GM19397 (cell line): Measurements from ENCODE around the gene MCOLN2.
"Not testable (repeated sequence)": the region's sequence is repeated elsewhere in the genome, so short reads cannot be mapped to it uniquely, and the experiment has no call there.

Experiments used
- ATAC-seq: cut with Tn5 transposase; IDR thresholded peaks from one replicate; pipeline ENCODE4 v1.9.1; 2021; ENCODE audit warnings: mild to moderate bottlenecking, moderate library complexity; ENCODE audit not compliant: unreplicated experiment

Gene MCOLN2

GRCh38 chr1:84986561-84986960 lies 10.4 kb downstream of the MCOLN2 start:
- not testable (repeated sequence) for ATAC-seq

DNA sequence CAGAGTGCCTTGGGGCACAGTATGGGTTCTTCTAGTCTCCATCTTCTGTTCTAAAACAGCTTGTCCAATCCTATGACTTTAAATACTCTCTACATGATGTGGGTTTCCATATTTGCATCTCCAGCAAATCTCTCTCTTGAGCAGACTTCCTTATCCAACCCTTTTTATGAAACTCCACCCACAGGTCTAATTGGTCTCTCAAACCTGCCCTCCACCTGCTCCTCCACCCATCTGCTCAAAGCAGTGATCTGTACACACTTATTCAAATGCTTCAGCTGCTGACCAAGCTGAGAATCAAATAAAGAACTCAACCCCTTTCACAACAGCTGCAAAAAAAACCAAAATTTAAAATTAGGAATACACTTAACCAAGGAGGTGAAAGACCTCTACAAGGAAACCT lies 11.5 kb downstream of the MCOLN2 start:
- peak; percentile 51 for ATAC-seq

DNA sequence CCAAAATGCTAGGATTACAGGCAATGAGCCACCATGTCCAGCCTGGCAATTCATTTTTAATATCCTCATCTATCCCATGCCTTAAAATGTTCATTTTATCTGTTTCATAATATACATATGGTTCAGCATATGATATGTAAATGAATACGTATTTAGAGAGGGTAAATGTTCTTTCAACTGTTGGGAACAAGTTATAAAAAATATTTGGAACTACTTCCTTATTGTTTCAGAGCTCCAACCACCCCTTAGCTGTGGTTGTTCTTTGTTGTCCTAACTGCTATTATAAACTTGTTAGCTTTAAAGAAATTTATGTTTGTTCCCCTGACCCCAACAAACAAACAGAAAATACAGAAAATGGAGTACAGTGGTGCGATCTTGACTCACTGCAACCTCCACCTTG lies 14.5 kb downstream of the MCOLN2 start:
- ATAC-seq: no peak

- no peak for ATAC-seq
Measured at GRCh38 chr1:84975035-84975434, 21.9 kb downstream of the MCOLN2 start.

GRCh38 chr1:84973498-84974334 lies 23.2 kb downstream of the MCOLN2 start:
- ATAC-seq: peak; percentile 44

DNA sequence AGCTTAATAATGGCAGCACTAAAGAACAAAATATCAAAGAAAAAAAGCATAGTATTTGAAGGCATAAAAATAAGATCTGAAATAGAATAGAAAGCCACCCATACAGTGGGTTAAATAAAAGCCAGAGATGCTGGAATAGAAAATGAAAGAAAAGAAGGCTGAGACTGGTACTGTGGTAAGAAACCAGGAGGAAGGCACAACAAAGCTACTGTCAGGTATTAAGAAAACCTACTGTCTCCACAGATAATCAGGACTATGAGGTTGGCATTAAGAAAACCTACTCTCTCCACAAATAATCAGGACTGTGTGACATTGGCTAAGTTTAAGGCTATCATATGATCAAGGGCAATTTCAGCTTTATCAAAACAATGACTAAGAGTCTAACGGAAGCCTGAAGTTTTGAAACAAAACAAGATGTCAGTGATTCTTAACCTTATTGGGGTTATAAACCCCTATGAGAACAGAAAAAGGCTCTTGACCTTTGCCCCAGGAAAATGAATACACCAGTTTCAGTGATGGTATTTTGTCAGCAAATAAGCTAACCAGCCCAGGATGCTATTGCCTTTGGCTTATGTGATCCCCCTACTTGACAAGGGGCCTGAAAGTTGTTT lies 24.4 kb downstream of the MCOLN2 start:
- no peak for ATAC-seq

DNA sequence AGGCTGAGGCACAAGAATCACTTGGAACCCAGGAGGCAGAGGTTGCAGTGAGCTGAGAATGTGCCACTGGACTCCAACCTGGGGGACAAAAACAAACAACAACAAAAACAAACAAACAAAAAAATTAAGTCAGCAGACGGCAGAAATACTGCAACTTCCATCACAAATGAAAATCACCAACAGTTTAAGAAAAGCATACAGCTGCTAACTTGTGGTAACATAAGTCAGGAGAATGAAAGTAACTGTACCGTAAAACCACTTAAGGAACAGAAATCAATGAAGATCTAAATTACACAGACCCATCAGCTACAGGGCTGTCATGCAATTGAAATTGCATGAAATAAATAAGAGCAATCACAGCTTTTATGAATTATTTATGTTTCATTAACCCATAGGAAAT lies 25.0 kb downstream of the MCOLN2 start:
- peak; percentile 32 for ATAC-seq

DNA sequence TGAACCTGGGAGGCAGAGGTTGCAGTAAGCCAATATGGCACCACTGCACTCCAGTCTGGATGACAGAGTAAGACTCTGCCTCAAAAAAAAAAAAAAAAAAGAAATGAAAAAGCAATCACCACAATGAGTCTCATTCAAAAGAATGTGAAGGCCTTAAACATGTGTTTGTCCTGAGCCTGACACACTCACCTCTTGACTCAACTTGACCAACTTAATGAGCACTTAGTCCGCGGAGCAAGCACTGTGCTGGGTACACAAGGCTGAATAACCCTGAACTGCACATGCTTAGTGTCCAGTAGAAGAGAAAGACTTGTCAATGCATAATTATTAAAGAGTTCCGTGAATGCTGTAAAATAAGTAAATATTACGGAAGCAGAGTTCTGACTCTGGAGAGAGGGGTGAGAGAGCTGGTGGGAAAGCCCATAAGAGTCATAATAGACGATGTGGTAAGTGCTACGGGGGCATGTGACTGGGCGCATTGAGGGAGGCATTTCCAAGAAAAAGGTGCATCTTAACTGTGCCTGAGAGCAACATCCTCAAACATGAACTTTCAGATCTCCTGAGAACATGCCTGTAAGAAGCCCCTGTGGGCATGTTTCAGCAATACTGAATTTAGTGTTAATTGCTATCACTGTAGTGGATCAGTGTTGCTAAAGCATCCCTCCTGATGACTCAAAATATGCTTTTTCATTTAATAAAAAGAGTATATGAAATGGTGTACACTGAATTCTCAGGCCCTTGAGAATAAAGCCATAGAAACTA lies 27.2 kb downstream of the MCOLN2 start:
- peak; percentile 48 for ATAC-seq

DNA sequence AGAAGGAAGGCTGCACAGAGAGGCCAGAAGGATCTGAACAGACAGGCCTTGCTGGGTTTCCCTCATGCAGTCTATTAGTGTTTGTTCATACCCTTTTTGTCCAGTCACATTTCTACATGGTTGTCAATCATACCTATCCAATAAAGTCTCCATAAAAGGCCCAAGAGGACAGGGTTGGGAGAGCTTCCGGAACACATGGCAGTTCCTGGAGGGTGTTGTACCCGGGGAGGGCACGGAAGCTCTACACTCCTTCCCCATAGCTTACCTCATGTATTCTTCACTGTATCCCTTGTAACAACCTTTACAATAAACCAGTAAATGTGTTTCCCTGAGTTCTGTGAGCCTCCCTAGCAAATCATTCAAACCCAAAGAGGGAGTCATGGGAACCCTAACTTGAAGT lies 28.0 kb downstream of the MCOLN2 start:
- no peak for ATAC-seq

DNA sequence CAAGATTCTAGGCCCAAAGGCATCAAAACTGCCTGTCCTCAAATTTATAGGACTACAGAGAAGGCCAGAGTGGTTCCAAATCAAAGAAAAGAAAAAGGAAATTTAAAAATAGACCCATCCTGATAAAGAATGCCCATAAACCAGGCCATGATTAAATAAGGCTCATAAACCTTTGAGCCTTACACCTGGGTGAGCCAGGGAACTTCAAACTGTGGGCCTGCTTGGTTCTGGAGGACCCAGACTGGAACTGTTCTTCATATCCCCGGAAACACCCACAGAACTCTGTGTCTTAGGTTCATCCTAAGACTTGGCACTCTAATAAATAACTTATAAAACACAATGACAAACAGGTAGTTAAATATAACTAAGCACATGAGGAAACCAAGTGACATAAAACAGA lies 28.8 kb downstream of the MCOLN2 start:
- no peak for ATAC-seq

DNA sequence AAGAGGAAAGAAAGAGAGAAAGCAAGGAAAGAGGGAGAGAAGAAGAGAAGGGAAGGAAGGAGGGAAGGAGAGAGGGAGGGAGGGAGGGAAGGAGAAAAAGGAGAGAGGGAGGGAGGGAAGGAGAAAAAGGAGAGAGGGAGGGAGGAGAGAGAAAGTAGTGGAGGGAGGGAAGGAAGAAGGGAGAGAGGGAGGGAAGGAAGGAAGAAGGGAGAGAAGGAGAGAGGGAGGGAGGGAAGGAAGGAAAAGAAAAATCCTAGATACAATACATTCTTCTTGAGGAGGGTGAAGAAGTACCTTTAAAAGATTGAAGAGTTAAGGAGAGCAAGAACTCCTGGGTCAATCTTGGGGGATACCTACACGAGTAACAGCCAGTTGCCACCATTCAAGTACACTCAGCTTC lies 29.2 kb downstream of the MCOLN2 start:
- no peak for ATAC-seq

DNA sequence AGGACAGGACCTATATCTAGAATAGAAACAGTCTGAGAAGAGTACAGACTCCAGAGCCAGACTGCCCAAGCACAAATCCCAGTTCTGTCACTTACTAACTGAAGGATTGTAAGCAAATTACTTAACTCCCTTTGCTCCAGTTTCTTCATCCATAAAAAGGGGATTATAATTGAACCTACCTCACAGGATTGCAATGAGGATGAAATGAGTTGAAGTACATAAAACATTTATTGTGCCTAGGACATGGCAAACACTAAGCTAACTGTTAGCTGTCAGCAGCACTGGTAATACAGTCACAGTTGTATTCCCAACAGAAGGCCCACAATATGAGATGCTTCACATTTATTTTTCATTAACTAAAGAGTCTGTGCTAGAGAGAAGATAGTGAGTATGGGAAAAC lies 33.9 kb downstream of the MCOLN2 start:
- ATAC-seq: no peak

GRCh38 chr1:84961316-84961715 lies 35.6 kb downstream of the MCOLN2 start:
- ATAC-seq: no peak

DNA sequence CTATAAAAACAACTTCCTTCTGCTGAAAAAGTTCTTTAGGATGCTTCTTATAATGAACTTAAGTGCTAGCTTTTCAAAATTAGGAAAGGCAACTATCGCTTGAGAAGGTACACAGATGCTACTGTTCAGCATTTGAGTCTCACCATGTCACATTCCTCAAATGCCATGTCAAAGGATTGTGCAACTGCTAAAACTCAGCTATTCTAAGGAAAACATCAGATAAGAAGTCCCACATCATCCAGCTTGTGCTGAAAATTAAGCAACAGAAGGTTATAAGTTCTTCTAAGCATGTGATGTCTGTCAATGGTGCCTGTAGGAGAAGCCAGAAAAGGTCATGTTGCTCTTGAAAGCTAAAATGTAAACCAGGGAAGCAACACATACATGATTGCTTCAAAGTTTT lies 36.5 kb downstream of the MCOLN2 start:
- ATAC-seq: no peak

- ATAC-seq: peak; percentile 83
Measured at GRCh38 chr1:84959294-84959693, 37.6 kb downstream of the MCOLN2 start.

- ATAC-seq: no peak
Measured at GRCh38 chr1:84957966-84958365, 38.9 kb downstream of the MCOLN2 start.

DNA sequence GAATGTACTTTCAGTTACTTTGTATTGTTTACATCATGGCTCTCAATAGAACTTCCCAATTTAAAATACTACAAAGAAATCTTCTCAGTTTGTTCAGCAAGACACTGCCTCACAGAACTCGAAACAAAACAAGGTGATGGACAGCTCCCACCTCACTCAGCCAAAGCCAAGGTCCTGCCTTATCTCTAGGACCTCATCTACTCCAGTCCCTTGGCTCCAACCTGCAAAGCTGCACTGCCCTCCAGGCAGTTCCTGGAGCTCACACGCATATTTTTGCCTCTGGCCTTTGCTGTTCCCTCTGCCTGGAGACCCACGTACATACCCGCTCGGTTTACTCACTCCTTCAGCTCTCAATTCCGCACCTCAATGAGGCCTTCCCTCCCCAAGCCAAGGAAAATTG lies 40.3 kb downstream of the MCOLN2 start:
- ATAC-seq: no peak

DNA sequence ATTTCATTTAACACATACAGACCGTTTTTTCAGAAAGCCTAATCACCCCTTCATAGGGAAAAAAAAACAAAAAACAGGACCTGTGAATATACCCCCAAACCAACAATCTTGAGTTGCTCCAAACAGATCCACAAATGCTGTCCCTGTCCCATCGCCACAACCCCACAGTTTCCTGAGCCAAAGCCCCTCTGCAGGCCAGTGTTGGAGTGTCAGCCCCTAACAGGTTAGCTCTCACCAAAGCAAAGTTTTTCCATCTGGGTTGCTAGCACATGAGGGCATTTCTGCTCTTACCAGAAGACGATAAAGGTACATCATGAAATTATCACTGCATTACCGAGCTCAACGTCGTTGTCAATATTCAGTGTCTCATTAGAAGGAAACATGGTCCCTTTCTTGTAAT lies 40.8 kb downstream of the MCOLN2 start:
- no peak for ATAC-seq

DNA sequence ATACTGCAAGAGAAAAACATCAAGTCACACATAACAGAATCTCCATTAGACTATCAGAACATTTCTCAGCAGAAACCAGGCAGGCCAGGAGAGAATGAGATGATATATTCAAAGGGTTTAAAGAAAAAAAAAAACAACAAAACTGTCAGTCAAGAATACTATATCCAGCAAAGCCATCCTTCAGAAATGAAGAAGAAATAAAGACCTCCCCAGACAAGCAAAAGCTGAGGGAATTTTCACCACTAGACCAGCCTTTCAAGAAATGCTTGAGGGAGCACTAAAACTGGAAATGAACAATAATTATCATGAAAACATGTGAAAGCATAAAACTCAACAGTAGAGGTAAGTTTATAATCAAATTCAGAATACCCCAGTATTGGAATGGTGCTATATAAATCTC lies 47.2 kb downstream of the MCOLN2 start:
- no peak for ATAC-seq

GRCh38 chr1:84947536-84948410 lies 49.1 kb downstream of the MCOLN2 start:
- ATAC-seq: no peak

- no peak for ATAC-seq
Measured at GRCh38 chr1:84946631-84947030, 50.3 kb downstream of the MCOLN2 start.
